ENCODE results near the gene ZBTB40.
A peak's percentile ranks its signal among the peaks of the same experiment; 100 is the strongest.

ZBTB40 gene, protein sequence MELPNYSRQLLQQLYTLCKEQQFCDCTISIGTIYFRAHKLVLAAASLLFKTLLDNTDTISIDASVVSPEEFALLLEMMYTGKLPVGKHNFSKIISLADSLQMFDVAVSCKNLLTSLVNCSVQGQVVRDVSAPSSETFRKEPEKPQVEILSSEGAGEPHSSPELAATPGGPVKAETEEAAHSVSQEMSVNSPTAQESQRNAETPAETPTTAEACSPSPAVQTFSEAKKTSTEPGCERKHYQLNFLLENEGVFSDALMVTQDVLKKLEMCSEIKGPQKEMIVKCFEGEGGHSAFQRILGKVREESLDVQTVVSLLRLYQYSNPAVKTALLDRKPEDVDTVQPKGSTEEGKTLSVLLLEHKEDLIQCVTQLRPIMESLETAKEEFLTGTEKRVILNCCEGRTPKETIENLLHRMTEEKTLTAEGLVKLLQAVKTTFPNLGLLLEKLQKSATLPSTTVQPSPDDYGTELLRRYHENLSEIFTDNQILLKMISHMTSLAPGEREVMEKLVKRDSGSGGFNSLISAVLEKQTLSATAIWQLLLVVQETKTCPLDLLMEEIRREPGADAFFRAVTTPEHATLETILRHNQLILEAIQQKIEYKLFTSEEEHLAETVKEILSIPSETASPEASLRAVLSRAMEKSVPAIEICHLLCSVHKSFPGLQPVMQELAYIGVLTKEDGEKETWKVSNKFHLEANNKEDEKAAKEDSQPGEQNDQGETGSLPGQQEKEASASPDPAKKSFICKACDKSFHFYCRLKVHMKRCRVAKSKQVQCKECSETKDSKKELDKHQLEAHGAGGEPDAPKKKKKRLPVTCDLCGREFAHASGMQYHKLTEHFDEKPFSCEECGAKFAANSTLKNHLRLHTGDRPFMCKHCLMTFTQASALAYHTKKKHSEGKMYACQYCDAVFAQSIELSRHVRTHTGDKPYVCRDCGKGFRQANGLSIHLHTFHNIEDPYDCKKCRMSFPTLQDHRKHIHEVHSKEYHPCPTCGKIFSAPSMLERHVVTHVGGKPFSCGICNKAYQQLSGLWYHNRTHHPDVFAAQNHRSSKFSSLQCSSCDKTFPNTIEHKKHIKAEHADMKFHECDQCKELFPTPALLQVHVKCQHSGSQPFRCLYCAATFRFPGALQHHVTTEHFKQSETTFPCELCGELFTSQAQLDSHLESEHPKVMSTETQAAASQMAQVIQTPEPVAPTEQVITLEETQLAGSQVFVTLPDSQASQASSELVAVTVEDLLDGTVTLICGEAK

DNA sequence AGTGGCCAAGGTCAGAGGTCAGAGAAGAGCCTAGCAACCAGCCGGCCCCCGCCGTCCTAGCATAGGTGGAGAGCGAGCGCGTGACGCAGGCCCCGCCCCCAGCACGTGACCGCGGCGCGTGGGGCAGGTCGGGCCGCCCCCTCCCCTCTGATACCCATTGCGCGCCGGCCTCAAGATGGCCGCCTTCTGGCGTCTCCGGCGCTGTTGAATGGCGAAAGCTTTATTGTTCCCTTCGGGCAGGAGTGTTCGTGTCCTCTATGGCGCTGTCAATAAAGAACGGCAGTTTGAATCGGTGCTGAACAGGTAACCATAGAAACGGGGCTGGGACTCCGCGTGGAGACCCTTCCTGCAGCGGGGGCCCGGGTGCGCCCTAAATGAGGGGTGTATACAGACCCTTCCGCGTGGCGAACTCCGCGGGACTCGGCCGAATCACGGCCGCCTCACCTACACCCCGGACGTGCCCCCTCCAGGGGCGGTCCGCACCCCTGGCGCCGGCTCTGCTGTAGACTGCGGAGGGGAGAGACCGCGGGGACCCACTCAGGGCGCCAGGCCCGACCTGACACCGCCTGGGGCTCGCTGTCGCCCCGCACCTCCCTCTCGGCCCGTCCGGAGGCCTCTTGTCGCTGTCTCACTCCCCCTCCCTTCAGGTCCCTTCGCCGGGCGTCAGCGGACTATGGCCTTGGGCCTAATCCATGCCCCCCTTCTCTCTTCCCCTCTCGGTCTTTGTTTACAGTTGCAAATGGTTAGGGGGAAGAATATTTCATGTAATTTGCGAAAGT, at the start of gene ZBTB40:
ZBTB40 (plus strand) TSS at position 150 of the 779 bp plus-strand sequence. CDS start 38,098 bp downstream, outside the sequence.
- peak; percentile 95 for DNase-seq (ENCODE audit: low read depth)

DNA sequence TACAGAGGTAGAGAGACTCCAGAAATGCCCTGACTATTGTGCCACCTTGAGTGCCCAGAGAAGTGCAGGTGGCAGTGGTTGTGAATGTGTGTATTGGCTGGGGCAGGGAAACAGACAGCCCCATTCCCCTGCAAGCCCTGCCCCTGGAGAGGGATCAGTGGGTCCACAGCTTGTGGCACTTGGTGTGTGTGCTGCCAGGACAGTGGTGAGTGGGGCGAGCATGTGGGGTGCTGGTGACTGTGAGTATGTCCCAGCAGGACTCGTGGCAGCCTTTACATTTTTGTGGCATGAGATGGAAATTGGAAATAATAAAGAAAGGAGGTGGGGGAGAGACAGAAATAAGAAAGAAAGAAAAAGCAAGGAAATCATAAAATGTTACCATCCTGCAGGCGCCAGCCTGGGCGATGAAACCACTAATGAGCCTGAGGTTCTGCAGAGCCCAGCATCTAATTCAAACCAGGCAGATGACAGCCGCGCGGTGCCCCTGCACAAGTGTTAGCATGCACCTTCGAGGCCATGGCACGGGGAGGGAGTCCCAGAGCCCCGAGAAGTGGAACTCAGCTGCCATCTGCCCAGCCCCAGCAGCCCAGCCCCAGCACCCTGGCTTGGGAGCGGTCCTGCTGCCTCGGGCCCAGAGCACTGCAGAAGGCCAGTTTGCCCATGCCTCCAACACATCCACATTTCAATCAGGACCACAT, 49.1 kb upstream of the ZBTB40 start:
- DNase-seq (ENCODE audit: low read depth) = no peak

DNA sequence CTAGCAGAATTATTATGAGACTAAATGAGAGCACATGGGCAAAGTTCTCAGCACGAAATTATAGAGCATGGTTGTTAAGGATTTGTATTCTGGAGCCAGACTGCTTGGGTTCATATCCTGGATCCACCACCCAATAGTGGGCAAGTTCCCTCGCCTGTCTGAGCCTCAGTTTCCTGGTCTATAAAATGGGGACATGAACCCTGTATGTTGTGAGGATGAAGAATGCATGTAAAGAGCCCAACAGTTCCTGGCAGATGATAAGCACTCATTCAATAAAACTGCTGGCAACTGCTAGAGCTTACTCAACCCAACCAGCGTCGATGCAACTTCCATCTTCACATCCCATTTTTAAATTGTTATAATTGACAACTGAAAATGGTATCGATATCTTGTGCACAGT, 47.2 kb upstream of the ZBTB40 start:
- DNase-seq (ENCODE audit: low read depth) = no peak

DNA sequence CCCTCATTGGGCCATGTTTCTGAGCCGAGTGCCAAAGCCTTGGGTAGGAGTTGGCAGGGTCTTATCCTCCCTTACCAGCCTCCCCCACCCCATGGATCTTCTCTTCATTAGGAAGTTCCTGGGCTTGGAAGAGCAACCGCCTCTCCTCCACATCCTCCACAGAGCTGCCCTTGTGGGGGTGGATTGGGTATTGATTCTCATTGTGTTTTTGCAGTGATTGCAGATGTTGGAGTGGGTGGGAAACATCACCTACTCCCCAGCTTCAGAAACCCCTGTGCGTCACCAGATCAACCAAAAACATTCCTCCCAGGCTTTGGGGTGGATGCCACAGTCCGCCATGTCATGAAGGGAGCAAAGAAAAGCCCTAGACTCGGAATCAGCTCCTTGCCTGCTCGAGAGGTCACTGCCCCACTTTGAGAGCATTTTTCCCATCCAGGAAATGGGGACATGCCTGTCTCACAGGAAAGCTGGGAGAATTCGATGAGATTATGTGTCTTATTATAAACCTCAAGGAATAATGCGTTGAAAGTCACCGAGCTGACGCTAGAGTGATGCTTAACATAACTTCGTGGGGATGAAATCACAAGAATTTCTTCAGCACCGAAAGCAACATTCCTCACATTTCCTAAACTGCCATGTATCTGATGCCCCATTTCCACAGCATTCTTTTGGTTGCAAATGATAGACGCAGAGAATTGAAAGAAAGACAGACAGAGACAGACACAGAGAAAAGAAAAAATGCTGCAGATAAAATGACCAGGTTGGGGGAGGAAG, 44.7 kb upstream of the ZBTB40 start:
- DNase-seq (ENCODE audit: low read depth) = no peak

DNA sequence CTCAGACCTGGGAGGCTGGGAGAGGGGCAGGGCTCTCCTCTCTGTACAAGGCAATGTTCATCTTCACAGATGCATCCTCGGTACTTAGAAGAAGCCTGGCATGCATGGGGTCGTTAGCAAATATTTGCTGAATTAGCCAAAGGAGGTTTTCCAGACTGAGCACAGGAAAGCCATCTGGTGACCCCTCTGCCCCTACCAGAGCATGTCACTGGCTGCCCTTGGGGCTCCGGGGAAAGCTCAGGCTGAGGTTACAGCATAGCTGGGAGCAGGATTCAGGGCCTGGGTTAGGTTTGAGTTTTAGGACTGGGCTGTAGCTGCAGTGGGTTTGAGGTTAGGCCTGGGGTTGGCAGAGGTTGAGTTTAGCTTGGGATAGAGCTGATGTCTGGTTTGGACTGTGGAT, 43.4 kb upstream of the ZBTB40 start:
- no peak for DNase-seq (ENCODE audit: low read depth)

DNA sequence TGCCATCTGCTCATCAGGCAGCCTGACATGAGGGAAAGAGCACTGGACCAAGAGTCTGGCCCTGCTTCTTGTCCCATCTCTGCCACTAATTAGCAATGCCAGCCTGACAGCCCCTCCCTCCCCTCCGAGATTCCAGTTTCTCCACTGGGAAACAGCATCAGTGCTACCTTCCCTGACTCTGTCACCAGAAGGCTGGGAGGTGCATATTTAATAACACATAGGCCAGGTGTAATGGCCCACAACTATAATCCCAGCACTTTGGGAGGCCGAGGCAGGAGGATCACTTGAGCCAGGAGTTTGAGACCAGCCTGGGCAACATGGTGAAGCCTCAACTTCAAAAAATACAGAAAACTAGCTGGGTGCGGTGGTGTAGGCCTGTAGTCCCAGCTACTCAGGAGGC, 41.2 kb upstream of the ZBTB40 start:
- DNase-seq (ENCODE audit: low read depth) = no peak

DNA sequence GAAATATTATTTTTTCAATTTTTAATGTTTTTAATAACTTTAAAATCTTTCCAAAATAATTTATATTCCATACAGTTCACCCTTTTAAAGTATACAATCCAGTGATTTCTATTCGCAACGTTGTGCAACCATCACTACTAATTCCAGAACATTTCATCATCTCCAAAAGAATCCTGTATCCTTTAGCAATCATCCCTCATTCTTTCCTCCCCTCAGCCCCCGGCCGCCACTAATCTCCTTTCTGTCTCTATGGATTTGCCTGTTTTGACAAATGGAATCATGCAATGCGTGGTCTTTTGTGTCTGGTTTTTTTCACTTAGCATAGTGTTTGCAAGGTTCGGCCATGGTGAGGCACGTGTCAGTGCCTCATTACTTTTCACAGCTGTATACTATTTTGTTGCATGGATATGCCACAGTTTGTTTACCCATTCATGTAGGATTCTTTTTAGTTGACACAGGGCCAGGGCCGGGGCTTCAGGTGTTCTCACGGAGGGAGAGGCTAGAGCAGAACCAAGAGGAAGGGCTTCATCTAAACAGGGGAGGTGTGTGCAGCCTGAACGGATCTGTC, 40.6 kb upstream of the ZBTB40 start:
- DNase-seq (ENCODE audit: low read depth) = no peak

DNA sequence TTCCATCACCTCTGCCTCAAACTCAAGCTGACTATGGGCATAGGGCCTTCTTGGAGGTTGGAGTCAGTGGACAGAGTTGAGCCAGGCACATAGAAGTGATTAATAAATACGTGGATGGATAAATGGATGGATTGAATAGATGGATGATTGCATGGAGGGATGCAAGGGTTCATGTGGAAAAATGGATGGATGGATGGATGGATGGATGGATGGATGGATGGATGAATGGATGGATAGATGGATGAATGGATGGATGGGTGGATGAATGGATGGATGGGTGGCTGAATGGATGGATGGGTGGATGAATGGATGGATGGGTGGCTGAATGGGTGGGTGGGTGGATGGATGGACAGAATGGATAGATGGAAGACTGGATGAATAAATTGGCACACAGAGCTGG, 40.1 kb upstream of the ZBTB40 start:
- no peak for DNase-seq (ENCODE audit: low read depth)

DNA sequence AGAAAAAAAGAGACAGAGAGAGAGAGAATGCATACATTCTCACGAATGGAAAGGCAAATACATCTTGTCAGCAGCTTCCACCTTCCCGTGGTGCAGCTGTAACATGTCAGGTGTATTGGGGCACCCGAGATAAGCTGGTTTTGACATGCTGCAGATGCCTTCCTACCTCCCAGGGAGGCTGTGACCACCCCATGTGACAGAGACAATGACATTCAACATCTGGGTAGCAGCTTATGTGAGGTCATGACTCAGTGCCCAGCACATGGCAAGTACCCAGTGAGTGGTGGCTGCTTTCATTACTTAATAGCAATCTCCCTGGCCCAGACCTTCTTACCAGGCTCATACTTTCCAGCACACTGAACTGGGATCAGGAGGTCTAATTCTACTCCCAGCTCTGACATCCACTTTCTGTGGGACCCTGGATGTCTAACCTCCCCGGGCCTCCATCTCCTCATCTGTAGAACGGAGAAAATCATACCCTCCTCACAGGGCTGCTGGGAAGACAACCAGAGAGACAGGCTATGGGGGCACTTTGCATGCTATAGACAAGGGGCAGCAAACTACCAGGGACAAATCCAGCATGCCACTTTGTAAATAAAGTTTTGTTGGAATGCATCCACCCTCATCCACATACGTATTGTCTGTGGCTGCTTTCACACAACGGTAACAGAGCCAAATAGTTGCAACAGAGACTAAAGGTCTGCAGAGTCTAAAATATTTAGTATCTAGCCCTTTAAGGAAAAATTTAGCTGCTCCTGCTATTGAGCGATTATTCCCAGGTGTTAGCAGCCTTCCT, 38.5 kb upstream of the ZBTB40 start:
- no peak for DNase-seq (ENCODE audit: low read depth)

DNA sequence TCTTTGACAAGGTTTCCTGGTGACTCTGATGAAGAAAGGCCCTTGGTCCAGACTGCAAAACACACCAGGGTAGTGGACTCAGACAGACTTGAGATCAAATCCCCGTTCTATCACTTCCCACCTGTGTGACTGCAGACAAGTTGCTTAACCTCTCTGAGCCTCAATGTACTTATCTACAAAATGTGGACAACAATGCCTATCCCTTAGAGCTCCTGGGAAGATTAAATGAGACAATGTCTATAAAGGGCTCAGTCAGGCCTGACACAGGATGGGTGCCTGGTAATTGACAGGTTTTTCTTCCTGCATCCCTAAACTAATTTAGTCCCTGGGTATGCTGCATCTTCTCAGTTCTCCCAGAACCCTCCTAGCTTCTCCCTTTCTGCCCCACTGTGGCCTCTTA, 37.9 kb upstream of the ZBTB40 start:
- no peak for DNase-seq (ENCODE audit: low read depth)

DNA sequence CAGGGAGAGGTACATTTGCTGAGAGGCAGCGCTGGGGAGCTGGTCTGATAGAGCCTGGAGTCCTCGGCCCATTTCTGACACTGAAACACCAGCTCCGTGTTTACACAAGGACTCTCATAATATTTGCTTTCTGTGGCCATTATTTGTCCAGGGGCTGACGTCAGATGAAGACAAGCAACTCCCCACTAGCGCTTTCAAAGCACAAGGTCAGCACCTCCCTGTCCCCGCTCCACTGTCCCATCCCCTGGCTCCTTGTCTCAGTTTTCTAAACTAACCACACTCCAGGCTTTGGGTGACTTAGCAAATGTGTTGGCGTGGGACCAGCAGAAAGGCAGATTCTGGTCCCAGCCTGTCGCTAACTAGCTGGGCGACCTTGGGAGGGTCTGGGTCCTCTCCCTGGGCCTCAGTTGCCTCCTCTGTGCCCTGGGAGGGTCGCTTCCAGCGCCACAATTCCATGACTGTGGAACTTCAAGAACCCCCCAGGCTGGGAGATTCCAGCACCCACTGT, 37.4 kb upstream of the ZBTB40 start:
- DNase-seq (ENCODE audit: low read depth) = no peak

DNA sequence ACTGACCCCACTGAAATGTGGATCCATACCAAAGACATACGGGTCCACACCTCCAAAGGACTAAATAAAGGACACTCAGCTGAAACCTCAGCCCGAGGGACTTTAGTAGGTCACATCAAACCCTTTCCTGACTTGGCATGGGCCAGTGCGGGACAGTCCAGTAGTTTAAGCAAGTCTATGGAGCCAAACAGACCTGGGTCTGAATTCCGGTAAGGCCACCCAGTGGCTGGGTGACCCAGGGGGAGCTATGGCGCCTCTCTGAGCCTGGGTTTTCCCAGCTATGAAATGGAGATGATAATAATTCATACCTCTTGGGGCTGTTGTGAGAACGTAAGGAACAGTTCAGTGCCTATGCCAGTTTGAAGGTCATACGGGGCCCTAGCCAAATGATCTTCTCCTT, 36.2 kb upstream of the ZBTB40 start:
- DNase-seq (ENCODE audit: low read depth) = no peak

DNA sequence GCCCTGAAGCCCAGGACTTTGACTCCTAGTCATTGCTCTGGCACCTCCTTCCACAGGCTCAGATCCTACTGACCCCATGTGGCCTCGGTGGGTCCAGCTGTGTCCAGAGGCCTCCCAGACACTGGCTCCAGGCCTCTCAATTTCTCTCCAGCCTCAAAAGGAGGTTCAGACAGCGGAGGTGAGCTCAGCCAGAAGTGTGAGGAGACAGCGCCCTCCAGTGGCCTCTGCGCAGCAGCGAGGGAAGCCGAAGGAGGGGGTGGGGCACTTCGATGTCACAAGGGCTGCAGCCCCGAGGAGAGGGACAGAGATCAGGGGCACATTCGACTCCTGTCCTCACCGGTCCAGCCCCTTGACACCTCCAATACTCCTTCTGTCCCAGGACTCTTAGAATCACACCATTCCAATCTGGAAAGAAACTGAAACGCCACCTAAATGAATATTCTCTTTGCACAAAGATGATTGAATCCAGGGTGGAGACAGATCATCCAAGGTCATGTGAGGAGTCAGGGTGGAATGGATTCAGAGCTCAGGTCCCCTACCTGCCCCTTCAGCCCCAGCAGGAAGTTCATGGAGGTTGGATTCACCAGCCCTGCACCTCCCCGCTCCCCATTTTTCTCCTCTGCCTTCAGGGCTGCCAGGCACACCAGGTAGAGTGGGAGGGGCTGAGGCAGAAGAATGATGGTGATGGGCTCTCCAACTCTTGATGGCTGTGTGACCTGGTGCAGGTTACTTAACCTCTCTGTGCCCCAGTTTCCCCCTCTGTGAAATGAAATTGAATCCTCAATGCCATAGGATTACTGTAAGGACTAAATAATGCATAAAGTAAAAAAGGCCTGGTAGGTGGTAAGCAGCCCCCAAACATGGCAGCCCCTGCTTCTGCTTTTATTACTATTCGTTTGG, 34.8 kb upstream of the ZBTB40 start:
- peak; percentile 69 for DNase-seq (ENCODE audit: low read depth)

DNA sequence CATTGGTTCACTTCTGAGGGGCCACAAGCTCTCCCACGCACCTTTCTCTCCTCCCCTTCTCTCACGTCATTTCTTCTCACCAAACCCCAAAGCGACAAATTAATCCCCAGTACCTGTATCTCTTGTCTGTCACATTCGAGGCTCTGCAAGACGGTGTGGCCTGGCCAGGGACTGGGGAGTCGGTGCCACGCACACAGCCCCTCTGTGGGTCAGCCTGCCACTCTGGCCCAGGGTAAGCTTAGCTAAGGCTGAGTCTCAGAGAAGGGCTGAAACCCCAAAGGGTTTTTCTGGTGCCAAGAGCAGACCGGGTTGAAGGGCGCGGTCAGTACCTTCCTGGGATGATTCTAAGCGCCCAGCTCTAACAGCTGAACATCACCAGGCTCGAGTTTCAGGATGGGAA, 34.2 kb upstream of the ZBTB40 start:
- no peak for DNase-seq (ENCODE audit: low read depth)

DNA sequence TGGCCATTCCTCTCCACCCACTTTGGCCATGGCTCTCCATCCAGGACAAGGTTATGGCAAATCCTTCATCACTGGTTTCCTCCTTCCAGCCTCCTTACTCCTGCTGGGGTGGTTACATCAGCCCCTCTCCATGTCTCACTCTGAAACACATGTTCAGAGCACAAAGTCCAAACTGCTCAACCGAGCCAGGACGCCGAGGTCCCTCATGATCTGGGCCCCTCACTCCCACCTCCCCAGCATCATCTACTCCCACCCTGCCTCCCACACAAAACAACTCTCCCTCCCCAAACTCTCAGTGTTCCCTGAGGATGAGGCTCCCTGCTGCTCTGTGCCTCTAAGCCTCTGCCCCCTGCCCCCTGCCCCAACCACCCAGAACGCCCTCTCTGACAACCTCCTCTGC, 33.3 kb upstream of the ZBTB40 start:
- DNase-seq (ENCODE audit: low read depth) = no peak

DNA sequence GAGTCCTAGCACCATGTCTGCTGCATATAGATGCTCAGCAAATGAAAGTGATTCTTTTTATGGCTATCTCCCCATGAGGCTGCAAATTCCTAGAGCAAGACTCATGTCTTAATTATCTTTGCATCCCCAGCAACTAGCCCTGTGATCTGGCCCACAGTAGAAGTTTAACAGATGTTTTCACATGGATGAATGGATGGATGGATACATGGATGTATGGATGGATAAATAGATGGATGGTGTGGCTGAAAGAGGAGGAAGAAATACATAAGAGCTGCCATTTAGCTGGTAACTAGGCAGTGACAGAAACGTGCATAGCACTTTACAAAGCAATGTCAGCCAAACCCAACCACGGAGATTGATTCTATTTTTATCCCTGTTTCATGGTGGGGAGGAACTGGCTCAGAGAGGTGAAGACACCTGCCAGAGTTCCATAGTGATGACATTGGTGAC, 32.7 kb upstream of the ZBTB40 start:
- no peak for DNase-seq (ENCODE audit: low read depth)

DNA sequence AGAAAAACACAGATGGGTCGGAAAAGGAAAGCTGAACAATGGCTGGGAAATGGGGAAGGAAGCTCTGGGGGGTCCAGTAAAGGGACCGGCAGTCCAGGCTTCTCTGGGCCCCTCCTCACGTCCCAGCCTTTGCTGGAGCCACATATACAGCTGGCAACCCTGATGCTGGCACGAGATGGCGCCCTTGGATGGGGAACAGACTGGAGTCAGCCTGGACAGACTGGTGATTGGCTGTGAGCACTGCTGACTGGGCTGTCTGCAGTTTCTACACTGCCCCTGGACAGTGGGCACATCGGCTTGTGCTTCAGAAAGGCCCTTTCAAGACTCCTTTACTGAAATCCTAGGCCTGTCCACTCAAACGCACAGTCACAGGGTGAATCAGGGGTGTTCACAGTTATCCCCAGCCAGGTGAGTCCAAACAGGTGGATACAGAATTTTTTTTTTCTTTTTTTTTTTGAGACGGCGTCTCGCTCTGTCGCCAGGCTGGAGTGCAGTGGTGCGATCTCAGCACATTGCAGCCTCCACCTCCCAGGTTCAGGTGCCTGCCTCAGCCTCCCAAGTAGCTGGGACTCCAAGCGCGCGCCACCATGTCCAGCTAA, 31.1 kb upstream of the ZBTB40 start:
- peak; percentile 49 for DNase-seq (ENCODE audit: low read depth)

Data from activated T-cell treated with anti-CD3 and anti-CD28 coated beads for 48 hours (primary cell).